Osteoblast (primary cell): ENCODE measurements around the gene TMEM54. TPM values are rescaled to one million over a fixed set of nuclear protein-coding genes. Genes with fewer than 3 reads are reported as not detected.

ENCODE experiments used
- DNase-seq: peaks from one replicate; pipeline ENCODE4 v3.0.0; 2011; ENCODE audit warnings: low spot score, mixed read lengths; ENCODE audit not compliant: insufficient read length; ENCODE audit errors: missing footprints
- H2AFZ ChIP-seq: 2 replicates; pipeline ENCODE4 v1.6.0; 2011; ENCODE audit warnings: mild to moderate bottlenecking, low read length
- H3K27ac ChIP-seq: 2 replicates; pipeline ENCODE4 v1.5.1; 2011; ENCODE audit warnings: mild to moderate bottlenecking, low read depth, low read length, moderate library complexity
- H3K27me3 ChIP-seq: 2 replicates; pipeline ENCODE4 v1.6.0; 2012; ENCODE audit warnings: mild to moderate bottlenecking, control low read depth, inconsistent platforms, low read length, moderate library complexity; ENCODE audit not compliant: insufficient read depth
- H3K36me3 ChIP-seq: 2 replicates; pipeline ENCODE4 v1.5.1; 2011; ENCODE audit warnings: mild to moderate bottlenecking, low read length, control low read depth, moderate library complexity; ENCODE audit not compliant: insufficient read depth
- H3K4me1 ChIP-seq: 2 replicates; pipeline ENCODE4 v1.5.1; 2011; ENCODE audit warnings: mild to moderate bottlenecking, low read length, control low read depth, moderate library complexity; ENCODE audit not compliant: insufficient read depth
- H3K4me2 ChIP-seq: 2 replicates; pipeline ENCODE4 v1.6.0; 2011; ENCODE audit warnings: mild to moderate bottlenecking, low read length; ENCODE audit not compliant: insufficient read depth
- H3K4me3 ChIP-seq: fragments of 200-600 bp; sonication (generic); 3 replicates; pipeline ENCODE4 v1.5.1; 2012; ENCODE audit warnings: mild to moderate bottlenecking, low read length, inconsistent platforms; ENCODE audit not compliant: insufficient read depth
- H3K79me2 ChIP-seq: 2 replicates; pipeline ENCODE4 v1.6.0; 2012; ENCODE audit warnings: mild to moderate bottlenecking, low read length, control low read depth, inconsistent platforms; ENCODE audit not compliant: insufficient read depth
- H3K9me3 ChIP-seq: 2 replicates; pipeline ENCODE4 v1.5.1; 2011; ENCODE audit warnings: low read depth, low read length, control low read depth
- H4K20me1 ChIP-seq: 2 replicates; pipeline ENCODE4 v1.6.0; 2012; ENCODE audit warnings: mild to moderate bottlenecking, low read length, control low read depth; ENCODE audit not compliant: insufficient read depth
- total RNA-seq: library from RNA; depleted of rRNA; stranded (reverse); fragments of >200 nt; gene quantifications from 2 replicates; pipeline ENCODE4 v1.2.3, GENCODE V29; 2012
- TF ChIP-seq, protein P1 (sequence below): IDR thresholded peaks from 2 replicates; pipeline ENCODE4 v1.5.1; 2011; ENCODE audit warnings: mild to moderate bottlenecking, low read depth, low read length, moderate library complexity; ENCODE audit errors: extremely low read depth

Gene TMEM54
- total RNA-seq, 1 donor = 22.4 TPM

DNA sequence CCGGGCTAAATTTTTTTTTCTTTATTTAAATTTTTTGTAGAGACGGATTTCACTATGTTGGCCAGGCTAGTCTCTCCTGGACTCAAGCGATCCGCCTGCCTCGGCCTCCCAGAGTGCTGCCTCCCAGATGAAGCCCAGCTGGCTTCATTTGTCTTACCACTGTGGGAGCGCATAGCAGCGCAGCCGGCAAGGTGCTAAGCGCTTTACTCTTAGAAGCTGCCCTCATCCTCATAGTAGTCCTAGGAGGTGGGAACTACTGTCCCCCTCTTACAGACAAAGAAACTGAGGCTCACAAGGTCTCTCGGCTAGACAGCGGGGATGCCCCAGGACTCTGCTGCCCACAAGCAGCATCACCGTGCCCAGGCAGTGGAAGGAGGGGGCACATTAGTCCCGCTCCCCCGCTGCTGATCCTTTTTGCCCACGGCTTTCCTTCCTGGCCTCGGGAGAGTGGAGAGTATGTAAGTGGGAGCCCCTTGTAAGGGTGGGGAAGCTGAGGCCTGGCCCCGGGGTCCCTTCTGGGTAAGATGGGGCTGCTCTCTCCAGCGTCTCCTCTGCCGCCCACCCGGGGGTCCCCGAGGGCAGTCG lies 726 bp downstream of the TMEM54 start:
- no peaks in the 10 kb centered on the region for H4K20me1 ChIP-seq

DNA sequence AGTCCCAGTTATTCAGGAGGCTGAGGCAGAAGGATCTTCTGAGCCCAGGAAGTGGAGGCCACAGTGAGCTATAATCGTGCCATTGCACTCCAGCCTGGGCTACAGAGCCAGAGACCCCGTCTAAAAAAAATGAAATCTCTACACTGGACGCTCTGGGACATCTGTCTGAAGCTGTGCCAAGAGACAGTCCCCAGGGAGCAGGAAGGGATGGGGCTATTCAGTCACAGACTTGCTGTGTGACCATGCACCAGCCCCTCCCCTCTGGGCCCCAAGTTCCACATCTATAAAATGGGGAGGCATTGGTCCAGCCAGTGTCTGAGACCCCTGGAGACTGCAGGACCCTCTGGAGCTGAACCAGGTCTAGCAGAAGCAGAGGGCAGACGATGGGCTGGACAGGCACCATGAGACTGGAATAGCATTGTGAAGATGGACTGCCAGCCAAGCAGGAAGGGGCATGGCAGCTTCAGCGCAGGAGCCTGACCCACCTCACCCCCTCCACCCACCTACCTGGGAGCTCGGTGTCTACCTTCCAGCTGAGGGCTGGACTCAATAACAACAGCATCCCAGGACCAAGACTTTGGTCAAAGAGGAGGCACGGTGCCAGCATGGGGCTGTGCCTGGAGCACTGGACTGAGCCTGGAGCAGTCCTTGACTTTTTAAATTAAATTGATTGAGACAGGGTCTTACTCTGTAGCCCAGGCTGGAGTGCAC lies 1.4 kb downstream of the TMEM54 start:
- peaks cover 5% of the 10 kb centered on the region for H3K4me1 ChIP-seq
- H4K20me1 ChIP-seq = no peaks in the 10 kb centered on the region
- no peak overlapping the region for H3K4me3 ChIP-seq
- peak; percentile 66 for DNase-seq
- TF ChIP-seq, protein P1, sequence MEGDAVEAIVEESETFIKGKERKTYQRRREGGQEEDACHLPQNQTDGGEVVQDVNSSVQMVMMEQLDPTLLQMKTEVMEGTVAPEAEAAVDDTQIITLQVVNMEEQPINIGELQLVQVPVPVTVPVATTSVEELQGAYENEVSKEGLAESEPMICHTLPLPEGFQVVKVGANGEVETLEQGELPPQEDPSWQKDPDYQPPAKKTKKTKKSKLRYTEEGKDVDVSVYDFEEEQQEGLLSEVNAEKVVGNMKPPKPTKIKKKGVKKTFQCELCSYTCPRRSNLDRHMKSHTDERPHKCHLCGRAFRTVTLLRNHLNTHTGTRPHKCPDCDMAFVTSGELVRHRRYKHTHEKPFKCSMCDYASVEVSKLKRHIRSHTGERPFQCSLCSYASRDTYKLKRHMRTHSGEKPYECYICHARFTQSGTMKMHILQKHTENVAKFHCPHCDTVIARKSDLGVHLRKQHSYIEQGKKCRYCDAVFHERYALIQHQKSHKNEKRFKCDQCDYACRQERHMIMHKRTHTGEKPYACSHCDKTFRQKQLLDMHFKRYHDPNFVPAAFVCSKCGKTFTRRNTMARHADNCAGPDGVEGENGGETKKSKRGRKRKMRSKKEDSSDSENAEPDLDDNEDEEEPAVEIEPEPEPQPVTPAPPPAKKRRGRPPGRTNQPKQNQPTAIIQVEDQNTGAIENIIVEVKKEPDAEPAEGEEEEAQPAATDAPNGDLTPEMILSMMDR = no peak
- no peak overlapping the region for H2AFZ ChIP-seq
- H3K9me3 ChIP-seq = no peaks in the 10 kb centered on the region
- H3K27me3 ChIP-seq = peaks cover 6% of the 10 kb centered on the region
- no peaks in the 10 kb centered on the region for H3K79me2 ChIP-seq
- no peak overlapping the region for H3K4me2 ChIP-seq
- no peaks in the 10 kb centered on the region for H3K36me3 ChIP-seq
- H3K27ac ChIP-seq = no peak overlapping the region

More for the DNA sequence above, 726 bp downstream of the TMEM54 start:
- TF ChIP-seq, protein P1 = no peak
- peak overlapping the region; percentile 88 for H3K4me2 ChIP-seq
- H3K27me3 ChIP-seq = peaks cover 6% of the 10 kb centered on the region
- H3K4me3 ChIP-seq = peak overlapping the region; percentile 70
- H3K27ac ChIP-seq = no peak overlapping the region
- H3K36me3 ChIP-seq = no peaks in the 10 kb centered on the region
- H2AFZ ChIP-seq = peak overlapping the region; percentile 41
- peaks cover 5% of the 10 kb centered on the region for H3K4me1 ChIP-seq
- H3K9me3 ChIP-seq = no peaks in the 10 kb centered on the region
- no peaks in the 10 kb centered on the region for H3K79me2 ChIP-seq
- DNase-seq = peak; percentile 89

DNA sequence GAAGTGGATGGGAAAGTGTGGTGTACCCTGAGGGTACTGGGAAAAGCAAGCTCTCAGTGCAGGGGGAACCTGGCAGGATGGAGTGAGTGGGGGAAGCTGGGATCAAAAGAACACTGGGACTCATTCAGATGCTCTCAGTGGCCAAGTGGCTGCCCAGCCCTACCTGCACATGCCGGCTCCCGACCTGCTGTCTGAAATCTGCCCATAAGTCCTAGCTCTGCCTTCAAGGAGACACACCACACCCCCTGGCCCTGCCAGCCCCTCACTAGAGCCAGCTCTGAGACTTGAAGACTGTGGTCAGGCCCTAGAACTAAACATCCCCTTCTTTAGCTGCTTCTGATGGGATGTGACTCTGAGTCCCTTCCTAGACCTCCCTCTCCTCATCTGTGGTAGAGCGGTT lies 2.2 kb downstream of the TMEM54 start:
- no peak overlapping the region for H3K27ac ChIP-seq
- no peaks in the 10 kb centered on the region for H3K36me3 ChIP-seq
- H3K79me2 ChIP-seq = no peaks in the 10 kb centered on the region
- no peak overlapping the region for H3K4me3 ChIP-seq
- no peaks in the 10 kb centered on the region for H3K9me3 ChIP-seq
- no peaks in the 10 kb centered on the region for H4K20me1 ChIP-seq
- DNase-seq = peak; percentile 44
- TF ChIP-seq, protein P1 = no peak
- H3K4me2 ChIP-seq = no peak overlapping the region
- peaks cover 5% of the 10 kb centered on the region for H3K4me1 ChIP-seq
- no peak overlapping the region for H2AFZ ChIP-seq
- H3K27me3 ChIP-seq = peaks cover 3% of the 10 kb centered on the region

DNA sequence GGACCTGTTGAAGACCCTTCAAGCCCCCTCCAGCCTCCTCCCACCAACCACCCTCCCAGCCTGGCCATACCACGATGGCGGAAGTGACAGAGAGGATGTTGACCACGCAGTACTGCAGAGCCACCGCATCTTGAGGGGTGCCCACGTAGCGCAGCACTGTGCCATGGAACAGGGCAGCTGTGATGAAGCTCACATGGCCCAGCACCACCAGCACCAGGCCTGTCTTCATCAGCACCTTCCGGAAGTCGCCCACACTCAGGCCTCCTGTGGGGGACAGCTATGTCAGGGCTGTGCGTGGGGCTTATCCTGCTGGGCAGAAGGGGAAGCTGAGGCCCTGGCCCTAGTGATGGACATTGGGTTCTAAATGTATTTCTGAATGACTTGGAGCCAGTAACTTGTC lies 3.1 kb downstream of the TMEM54 start:
- Histone ChIP-seq H3K4me3 (no peak overlapping the region), H3K27ac (no peak overlapping the region), H4K20me1 (no peaks in the 10 kb centered on the region), H3K4me1 (peaks cover 5% of the 10 kb centered on the region), H3K36me3 (no peaks in the 10 kb centered on the region), H3K4me2 (no peak overlapping the region), H3K9me3 (no peaks in the 10 kb centered on the region), H3K27me3 (peaks cover 3% of the 10 kb centered on the region), H2AFZ (no peak overlapping the region), H3K79me2 (no peaks in the 10 kb centered on the region)
- DNase-seq = peak; percentile 64
- TF ChIP-seq, protein P1 = no peak
